ENCODE measurements around the gene MMAB.

MMAB gene

DNA sequence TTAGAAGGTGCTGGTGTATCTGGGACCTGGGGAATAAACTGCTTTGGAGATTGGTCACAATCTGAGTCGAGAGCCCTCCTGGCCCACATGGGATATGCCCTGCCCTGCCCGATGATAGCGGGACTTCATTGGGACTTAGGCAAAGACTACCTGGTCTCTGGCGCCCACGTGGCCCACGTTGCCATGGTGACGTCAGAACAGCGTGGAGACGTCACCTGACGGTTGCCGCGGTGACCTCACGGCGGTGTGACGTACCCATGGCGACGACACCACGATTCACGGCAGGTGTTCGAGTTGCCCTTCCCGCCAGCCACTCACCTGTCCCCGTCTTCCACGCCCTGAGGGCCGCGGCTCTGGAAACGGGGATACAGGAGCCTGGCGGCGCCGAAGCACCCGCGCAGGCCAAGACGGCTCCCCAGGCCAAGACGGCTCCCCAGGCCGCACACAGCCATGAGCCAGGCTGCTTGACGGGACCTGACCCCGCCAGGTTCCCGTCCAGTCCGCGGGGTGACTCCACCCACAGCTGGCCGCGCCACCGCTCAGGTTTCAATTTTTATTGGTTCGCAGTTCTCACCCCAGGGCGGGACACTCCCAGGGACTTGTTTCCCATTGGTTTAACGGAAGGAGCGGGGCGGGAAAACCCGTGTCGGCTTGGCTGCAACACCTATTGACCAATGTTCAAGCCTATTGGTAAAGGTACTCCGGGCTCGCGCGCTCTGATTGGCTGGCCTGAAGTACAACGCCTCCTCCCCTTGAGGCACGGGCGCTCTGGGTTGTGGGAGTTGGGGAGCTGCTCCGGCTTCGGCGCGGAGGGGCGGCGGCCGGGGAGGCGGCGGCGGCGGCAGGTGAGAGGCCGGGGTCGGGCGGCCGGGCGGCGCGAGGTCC is at the start of gene MMAB, which contains the start of gene MVK:
Gene MMAB, minus strand, starts transcription at position 476 of the 885 bp plus-strand sequence. Its CDS starts 24 bp downstream, at position 452.
Gene MVK, plus strand, starts transcription at position 766 of the 885 bp plus-strand sequence. CDS start 1,029 bp downstream, outside the sequence.
- peak; percentile 94 to 98 for DNase-seq (ENCODE audit: low read depth in 2 of 2)

DNA sequence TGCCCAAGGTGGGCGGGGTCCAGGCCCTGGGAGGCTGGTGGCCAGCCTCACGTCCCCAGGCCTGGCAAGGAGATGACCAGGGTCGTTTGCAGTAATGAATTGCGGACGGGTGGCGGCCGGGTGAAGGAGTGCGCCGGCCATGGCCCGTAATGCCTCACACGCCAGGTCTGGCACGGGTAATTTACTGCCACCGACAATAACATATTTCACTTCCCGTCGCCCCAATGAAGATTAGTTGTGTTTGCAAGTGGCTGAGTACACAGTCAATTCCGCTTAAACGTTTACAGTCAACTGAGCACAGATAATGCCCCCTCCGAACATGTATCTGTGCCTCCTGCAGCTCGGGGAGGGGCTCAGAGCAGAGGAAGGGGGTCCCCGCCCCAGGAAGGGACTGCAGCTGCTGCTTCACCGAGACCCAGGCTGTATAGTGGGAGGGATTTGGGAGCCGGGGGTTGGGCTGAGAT is 48.6 kb upstream of the MMAB start:
- no peak for DNase-seq (ENCODE audit: low read depth in 2 of 2)

DNA sequence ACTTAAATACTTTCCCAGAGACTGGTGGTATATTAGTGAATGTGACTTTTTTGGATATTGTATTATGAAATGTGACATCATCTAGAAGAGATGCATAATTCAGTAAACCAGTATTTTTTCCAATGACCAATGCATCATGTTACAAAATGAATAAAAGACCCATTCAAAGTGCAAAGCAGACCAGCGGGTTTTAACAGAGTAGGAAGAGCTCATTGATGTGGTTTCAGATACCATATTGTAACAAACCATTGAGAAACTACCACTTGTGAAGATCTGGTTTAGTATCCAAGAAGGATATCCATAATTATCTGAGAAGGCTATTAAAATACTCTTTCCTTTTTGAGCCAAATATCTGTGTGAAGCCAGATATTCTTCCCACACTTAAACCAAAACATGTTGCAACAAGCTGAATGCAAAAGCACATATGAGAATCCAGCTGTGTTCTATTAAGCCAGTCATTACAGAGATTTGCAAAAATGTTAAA is 47.9 kb upstream of the MMAB start:
- DNase-seq (ENCODE audit: low read depth in 2 of 2): no peak

DNA sequence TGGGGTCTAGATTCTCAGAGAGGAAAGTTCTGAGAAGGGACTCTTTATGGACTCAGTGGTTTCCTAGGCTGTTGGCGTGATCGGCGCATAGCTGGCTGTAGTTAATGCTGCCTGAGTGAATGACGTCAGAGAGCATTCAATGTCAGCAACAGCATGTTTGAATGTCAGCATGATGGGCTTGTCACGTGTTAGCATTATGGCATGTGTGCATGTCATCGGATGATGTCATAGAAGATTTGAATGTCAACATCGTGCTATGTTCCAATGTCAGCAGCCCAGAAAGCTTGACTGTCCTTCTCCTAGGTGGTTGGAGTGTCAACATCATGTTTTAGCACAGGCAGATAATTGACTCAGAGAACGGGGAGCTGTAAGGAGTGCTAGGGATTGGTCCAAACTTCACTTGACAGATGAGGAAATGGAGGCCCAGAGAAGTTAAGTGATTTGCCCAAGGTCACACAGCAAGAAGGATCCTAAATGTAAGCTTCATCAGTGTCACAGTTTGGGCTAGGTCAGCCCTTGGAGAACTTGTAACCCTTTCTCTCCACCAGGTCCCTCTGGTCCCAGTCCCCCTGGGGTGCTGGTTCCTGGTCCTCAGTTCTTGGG is 45.8 kb upstream of the MMAB start:
- DNase-seq (ENCODE audit: low read depth in 2 of 2): no peak

DNA sequence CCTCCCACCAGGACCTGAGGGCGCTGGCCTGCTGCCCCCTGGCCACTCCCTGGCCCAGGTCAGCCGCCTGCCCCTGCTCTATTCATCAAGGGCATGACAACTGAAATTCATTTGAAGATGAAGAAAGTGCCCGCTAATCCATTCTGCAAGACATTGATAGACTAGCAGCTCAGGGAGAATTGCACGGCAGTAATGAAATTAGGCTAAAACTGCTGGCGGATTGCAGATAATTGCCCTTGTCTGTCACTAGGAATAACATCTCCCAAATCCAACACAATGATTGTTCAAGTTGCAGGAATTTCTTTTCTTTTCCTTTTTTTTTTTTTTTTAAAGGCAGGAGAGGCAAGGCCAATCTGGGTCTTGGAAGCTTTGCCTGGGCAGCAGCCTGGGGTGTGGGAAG is 44.8 kb upstream of the MMAB start:
- no peak for DNase-seq (ENCODE audit: low read depth in 2 of 2)

DNA sequence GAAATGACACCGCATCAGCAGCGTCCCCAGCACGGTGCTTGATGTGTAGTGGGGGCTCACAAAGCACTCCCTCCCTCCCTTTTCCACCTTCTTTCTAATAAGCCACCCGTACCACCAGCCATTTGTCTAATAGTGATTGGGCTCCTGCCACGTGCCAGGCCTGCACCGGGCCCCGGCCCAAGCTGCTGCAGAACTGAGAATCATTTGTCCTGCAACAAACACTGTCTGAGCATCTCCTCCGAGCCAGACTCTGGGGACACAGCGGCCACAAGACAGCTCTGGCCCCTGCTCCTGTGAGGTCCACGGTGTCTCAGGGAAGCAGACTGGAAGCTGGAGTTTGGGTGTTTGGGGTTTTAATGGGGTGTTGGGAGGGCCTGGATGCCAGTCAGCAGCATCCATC is 44.2 kb upstream of the MMAB start:
- DNase-seq (ENCODE audit: low read depth in 2 of 2): no peak

DNA sequence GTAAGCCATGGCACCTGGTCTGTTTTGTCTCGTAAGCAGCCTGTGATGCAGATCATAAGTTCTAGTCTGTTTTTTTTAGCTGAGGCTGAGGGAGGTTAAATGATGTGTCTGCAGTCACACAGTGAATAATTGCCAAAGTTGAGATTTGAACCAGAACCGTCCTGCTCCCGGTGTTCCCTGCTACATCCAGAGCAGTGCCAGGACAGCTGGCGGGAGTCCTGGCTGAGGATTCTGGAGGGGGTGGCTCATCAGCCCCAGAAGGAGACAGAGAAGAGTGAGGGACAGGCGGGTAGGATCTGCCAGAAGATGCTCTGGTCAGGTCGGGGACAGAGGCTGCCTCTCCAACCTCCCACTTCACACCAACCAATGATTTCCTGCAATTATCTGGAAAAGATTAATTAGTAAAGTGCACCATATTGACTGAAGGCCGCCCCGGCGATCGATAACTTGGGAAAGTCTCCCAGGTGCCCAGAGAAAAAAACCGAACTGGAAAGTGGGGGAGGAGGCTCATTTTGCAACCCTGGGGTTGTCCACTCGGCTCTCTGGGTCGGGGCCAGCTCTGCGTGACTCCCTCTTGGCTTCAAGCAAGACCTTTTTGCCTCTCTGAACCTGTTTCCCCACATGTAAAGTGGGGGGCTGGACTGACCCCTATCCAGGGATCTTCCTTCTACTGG is 42.4 kb upstream of the MMAB start:
- no peak for DNase-seq (ENCODE audit: low read depth in 2 of 2)

DNA sequence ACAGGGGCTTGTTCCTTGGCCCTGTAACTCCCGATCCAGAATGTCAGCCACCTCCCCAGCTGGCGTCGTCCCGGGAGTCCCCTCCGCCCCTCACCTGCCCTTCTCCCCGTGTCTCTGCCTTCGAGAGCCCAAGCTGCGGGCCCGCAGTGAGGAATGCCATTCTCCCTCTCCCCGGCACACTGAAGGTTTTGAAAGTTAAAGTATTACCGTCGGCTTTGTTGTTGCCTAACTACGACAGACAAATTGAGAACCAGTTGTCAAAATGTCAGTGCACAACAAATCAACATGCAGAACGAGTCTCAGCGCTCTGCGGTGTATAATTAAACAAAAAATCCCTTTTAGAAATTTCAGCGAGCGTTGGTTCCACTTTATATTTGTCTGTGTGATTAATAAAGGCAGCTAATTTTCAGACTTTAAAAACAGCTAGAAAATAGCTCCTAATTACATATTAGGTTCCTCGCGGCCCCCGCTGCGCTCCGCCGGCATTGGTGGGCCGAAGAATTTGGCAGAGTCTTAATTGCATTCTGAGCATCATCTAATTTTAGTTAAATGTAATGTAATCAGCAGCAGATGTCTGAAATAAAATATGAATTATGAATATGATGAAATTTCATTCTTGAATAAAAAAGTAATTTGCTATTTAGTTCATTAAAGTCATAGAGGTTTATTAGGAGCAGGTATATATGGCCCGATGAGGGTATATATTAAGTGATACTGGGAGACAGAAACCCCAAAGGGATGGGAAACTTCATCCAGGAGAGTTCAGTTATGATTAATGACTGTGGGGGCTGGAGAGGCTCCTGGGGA is 40.5 kb upstream of the MMAB start:
- DNase-seq (ENCODE audit: low read depth in 2 of 2): no peak

DNA sequence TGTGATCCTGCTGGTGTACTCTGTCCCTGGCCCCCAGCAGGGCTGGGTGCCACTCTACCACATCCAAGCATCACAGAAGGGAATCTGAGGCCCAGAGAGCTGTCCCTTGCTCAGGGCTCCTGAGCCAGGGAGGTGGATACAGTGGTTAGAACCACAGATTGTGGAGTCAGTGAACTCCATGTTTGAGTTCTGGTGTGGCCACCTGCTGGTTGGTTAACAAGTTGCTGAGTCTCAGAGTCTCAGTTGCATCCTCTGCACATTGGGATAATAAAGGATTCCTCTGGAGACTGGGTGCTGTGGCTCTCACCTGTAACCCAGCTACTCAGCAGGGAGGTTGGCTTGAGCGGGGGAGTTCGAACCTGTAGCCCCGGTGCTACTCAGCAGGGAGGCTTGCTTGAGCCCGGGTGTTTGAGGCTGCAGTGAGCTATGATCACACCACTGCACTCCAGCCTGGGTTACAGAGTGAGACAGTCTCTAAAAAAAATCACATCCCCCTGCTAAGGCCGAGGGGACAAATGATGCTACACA is 39.7 kb upstream of the MMAB start:
- no peak for DNase-seq (ENCODE audit: low read depth in 2 of 2)

DNA sequence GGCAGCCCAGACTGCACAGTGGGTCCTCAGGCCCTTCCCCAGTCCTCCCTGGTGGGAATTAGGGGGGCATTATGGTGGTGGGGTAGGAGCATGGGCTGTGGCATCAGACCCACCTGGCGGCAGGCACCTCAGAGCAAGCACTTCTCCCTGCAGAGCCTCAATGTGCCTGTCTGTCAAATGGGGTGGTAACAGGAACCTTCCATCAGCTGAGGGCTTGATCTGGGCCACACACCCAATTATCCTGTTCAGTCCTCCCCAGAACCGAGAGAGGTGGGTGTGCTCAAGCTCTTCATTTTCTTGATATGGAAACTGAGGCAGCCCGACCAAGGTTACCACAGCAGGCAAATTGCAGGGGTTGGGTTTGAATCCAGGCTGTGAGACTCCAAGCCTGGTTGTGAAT is 38.7 kb upstream of the MMAB start:
- no peak for DNase-seq (ENCODE audit: low read depth in 2 of 2)

DNA sequence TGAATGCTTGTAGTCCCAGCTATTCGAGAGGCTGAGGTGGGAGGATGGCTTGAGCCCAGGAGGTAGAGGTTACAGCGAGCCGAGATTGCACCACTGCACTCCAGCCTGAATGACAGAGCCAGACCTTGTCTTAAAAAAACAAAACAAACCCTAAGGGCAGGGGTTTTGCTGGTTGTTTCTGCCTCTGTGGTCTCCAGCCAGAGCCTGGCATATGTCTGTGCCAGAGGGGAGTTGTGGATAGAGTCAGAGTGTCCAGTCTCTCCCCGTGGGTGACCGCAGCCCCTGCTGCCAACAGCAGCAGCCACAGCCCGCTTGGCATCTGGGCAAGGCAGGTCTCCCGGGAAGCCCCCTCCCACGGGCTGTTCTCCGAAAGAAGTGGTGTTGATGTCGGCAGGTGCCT is 37.9 kb upstream of the MMAB start:
- no peak for DNase-seq (ENCODE audit: low read depth in 2 of 2)

DNA sequence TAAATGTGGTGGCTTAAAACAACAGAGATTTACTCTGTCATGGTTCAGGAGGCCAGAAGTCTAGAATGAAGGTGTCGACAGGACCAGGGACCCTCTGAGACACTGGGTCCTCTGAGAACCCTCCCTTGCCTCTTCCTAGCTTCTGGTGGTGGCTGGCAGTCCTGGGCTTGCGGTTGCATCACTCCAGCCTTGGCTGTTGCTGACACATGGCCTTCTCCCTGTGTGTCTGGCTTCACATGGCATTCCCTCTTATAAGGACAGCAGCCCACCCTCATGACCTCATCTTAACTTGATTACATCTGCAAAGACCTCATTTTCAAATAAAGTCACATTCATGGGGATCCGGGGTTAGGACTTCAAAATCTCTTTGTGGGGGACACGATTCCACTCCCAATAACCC is 37.2 kb upstream of the MMAB start:
- DNase-seq (ENCODE audit: low read depth in 2 of 2): no peak

DNA sequence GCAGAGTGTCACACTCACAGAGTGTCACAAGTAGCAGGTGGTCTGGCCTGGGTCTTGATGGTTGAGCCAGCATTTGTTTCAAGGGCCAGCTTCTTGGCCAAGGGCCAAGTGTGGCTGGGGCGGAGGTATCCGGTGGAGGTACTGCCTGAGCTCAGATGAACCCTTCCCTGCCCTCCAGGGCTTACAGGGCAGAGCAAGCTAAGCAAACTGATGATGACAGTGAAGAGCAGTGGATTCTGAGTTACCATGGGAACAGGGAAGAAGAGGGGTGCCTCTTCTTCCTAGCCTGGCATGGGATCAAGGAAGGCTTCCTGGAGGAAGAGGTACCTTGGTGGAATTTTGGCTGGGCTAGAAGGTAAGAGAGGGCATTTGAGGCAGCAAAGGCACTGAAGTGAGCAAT is 36.0 kb upstream of the MMAB start:
- no peak for DNase-seq (ENCODE audit: low read depth in 2 of 2)

DNA sequence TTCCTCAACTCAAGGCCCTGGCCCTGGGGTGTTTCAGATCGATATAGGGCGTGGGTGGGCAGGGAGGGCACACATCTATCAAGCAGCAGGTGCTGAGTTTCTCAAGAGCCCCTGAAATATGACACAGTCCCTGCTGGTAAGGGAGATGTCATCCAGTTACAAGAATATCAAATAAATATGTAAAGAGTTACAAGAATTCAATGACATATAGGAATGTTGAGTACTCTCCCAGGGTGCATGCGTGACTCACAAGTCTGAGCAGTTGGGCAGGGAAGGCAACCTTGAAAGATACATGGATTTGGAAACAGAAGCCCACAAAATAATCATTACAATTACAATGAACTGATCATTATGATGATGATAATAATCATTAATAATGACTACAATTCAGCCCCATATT is 35.5 kb upstream of the MMAB start:
- no peak for DNase-seq (ENCODE audit: low read depth in 2 of 2)

DNA sequence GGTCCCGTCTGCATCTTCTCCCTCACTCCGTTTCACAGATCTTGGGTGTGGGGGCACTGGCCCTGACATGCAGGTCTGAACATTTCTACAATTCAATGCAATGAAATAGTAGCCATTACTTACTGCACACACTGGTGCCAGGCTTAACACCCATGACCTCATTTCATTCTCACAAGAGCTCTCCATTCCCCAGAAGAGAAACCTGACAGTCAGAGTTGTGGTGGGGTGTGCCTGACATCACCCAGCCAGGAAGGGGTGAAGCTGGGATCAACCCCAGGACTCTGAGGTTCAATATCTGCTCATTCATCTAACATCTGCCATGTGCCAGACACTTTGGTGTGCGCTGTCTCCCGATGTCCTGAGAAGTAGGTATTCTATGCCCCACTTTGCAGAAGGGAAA is 35.0 kb upstream of the MMAB start:
- DNase-seq (ENCODE audit: low read depth in 2 of 2): no peak

DNA sequence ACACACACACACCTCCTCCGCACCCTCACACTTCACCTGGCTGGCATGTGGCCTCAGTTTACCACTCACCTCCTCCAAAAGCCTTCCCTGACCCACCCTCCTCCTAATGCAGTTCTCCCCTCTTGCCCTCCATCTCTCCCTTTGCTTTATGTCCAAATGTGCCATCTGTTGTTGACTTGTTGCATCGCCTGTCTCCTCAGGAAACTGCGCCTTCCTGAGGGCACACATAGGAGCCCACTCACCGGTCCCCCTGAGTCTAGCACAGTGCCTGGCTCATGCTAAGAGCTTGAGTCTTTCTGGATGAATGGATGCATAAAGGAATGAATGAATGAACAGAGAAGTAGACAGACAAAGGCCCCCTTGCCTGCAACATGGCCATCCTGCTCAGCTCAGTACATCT is 34.3 kb upstream of the MMAB start:
- no peak for DNase-seq (ENCODE audit: low read depth in 2 of 2)

DNA sequence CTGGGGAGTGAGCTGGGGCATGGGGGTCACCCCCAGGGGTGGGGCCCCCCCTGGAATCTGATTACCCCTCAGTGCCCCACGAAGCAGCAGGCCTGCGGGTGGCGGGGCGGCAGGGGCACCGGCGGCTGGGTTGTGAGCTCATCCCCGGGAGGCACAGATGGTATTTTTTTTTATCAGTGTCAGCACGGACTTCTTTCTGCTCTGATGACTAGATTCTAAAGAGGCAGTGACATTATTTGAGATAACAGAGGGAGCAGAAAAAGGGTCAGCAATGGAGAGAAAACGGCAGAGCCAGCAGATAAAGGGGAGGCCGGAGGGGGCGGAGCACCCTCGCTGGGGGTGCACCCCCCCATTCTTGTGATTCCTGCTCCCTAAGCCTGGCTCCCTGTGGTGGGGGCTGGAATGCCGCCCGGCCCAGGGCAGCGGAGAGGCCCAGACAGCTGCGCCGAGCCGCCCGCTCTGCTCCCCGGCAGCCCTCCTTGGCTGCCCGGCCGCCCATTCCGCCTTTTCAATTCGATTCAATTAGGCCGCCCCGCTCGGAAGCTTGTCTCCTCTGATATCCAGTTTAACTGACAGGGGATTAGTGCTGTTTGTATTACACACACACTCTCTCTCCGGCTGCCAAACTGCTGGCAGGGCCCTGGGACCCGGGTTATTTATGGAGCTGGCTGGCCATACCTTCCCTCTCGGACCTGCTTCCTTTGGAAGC is 33.2 kb upstream of the MMAB start:
- DNase-seq (ENCODE audit: low read depth in 2 of 2): no peak

DNA sequence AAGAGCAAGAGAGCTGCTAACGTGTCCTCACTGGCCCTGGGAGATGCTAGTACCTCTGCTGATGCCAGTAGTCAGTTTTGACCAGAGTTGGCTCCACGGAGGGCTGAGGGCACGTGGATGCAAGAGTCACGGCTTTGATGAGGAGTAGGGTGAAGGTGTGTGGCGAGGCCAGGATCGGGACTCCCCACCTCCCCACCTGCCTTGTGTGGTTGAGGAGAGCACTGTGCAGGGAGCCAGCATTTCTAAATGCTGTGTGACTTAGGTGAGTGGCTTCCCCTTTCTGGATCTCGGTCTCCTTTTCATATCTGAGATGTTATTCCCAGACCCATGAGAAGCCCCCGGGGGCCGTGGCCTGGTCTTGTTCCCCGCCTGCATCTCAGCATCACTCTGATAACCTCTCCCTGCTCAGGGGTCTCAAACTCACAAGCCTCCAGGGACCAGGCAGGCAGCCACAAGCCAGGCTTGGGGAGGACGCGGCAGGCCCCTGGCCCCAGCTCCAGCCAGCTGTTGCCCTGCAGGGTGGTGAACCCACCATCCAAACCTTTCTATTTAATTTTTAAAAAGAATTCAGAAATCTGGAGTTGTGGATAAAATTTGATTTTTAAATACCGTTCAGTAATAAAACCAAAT is 32.4 kb upstream of the MMAB start:
- no peak for DNase-seq (ENCODE audit: low read depth in 2 of 2)

DNA sequence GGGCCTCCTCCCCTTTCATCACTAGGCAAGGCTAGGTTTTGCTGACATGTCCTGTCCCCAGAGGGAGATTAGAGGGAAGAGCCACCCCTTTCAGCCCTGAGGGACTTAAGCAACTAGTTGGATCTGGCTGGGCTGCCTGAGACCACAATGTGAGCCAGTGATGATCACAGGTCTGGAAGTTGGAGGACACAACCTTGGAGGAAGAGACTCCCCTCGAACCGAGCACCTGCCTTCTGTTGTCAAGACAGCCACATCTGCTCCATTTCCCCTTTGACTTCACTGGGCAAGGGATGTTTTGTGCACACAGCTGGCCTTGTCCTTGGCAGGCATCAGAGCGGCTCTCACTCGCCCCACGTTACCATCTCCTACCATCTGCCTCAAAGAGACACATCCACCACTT is 31.7 kb upstream of the MMAB start:
- DNase-seq (ENCODE audit: low read depth in 2 of 2): no peak

DNA sequence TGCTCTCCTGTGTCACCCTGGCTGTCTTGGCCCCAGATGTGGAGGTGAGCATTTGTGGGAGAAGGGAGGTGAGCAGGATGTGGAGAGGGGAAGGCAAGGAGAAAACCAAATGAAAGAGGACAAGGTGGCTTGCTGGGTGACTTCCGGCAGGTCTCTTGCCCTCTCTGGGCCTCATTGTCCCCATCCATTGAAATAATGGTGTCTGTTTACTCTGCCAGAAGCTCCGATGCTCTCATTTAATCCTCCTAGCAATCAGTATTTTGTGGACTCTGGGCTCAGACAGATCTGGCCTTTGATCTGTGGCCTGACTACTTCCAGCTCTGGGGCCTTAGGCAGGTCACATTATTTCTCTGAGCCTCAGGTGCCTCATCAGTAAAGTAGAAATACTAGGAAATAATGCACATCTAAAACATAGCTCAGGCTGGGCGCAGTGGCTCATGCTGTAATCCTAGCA is 30.9 kb upstream of the MMAB start:
- DNase-seq (ENCODE audit: low read depth in 2 of 2): no peak
